ENCODE results near the gene GTF2I.
"Not testable (repeated sequence)": the region's sequence is repeated elsewhere in the genome, so short reads cannot be mapped to it uniquely, and the experiment has no call there.

DNA sequence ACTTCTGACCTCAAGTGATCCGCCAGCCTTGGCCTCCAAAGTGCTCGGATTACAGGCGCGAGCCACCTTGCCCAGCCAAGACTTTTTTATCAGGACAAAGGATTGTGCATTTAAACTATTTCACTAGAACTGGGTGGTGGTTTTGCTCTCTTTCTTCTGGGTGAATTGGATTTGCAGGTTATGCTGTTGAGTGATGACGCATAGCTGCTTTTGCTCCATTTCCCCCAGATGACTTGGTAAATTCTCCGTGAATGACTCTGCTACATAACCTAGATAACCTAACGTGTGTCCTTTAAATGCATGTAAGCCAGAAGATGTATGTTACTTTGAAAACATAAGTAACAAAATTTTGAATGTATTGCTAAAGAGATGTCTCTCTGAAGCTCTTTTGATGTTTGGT is 100.8 kb downstream of the GTF2I start:
- TF ChIP-seq, protein P1, sequence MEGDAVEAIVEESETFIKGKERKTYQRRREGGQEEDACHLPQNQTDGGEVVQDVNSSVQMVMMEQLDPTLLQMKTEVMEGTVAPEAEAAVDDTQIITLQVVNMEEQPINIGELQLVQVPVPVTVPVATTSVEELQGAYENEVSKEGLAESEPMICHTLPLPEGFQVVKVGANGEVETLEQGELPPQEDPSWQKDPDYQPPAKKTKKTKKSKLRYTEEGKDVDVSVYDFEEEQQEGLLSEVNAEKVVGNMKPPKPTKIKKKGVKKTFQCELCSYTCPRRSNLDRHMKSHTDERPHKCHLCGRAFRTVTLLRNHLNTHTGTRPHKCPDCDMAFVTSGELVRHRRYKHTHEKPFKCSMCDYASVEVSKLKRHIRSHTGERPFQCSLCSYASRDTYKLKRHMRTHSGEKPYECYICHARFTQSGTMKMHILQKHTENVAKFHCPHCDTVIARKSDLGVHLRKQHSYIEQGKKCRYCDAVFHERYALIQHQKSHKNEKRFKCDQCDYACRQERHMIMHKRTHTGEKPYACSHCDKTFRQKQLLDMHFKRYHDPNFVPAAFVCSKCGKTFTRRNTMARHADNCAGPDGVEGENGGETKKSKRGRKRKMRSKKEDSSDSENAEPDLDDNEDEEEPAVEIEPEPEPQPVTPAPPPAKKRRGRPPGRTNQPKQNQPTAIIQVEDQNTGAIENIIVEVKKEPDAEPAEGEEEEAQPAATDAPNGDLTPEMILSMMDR (IDR thresholded peaks at IDR 0.05): not testable (repeated sequence)
- not testable (repeated sequence) for TF ChIP-seq POLR2A (IDR thresholded peaks at IDR 0.05)
